Esophagus muscularis mucosa (tissue), 4 donors: ENCODE results near the gene NDUFV3.

Experiments
- EP300 ChIP-seq: sonication (generic); formaldehyde crosslinking; IDR thresholded peaks from one replicate; pipeline ENCODE4 v1.6.1; 2017; ENCODE audit warnings: antibody characterized with exemption
- POLR2A ChIP-seq: fragments of 450-650 bp; IDR thresholded peaks from one replicate; pipeline ENCODE4 v1.6.1; 2017; ENCODE audit warnings: antibody characterized with exemption, moderate library complexity, mild to moderate bottlenecking, low read depth
- POLR2AphosphoS5 ChIP-seq, 2 donors: sonication (generic); formaldehyde crosslinking; IDR thresholded peaks; one replicate each; pipeline ENCODE4 v1.6.1; 2017; ENCODE audit warnings: antibody characterized with exemption in 2 of 2
- TF ChIP-seq, protein P1 (sequence below), 3 experiments: fragments of 200-600 bp in 2 of 3; fragments of 450-650 bp in 1 of 3; sonication (generic) in 2 of 3; IDR thresholded peaks; one replicate each; pipeline ENCODE4 v1.5.1; 2017 to 2019; ENCODE audit warnings: antibody characterized with exemption in 3 of 3, mild to moderate bottlenecking in 2 of 3, moderate library complexity in 1 of 3

DNA sequence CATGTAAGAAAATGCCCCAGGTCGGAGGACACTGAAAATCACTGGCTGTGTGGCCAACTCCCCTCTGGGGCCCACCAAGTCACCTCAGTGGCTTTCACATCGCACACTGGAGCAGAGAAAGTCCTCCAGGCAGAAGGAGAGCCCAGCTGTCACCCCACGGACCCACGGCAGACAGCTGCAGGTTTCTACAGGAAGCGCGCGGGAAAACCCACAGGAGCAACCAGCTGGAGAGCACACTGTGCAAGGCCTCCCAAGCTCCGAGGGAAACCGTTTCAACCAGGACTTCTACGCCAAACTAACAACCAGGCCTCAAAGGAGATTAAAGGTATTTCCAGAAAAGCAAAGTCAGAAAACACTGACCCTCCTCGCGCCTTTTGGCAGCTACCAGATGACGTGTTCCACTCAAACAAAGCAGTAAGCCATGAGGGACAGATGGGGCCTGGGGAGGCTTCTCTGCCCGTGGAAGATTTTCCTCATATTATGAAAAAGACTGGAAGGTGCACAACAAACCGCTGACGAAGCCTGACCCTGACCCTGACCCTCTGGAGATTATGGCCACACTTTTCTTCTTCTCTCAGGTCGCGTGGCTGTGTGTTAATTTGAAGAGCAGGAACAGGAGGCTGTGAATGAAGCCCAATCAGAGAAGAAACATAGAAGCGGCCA lies 34.8 kb upstream of the NDUFV3 start:
- TF ChIP-seq, protein P1, sequence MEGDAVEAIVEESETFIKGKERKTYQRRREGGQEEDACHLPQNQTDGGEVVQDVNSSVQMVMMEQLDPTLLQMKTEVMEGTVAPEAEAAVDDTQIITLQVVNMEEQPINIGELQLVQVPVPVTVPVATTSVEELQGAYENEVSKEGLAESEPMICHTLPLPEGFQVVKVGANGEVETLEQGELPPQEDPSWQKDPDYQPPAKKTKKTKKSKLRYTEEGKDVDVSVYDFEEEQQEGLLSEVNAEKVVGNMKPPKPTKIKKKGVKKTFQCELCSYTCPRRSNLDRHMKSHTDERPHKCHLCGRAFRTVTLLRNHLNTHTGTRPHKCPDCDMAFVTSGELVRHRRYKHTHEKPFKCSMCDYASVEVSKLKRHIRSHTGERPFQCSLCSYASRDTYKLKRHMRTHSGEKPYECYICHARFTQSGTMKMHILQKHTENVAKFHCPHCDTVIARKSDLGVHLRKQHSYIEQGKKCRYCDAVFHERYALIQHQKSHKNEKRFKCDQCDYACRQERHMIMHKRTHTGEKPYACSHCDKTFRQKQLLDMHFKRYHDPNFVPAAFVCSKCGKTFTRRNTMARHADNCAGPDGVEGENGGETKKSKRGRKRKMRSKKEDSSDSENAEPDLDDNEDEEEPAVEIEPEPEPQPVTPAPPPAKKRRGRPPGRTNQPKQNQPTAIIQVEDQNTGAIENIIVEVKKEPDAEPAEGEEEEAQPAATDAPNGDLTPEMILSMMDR (IDR thresholded peaks at IDR 0.05), result no peak
- TF ChIP-seq POLR2AphosphoS5 (IDR thresholded peaks at IDR 0.05) (no peak), POLR2A (no peak), EP300 (no peak)
